Bronchial epithelial cell (primary cell): ENCODE measurements around the gene TFF2. TPM values are rescaled to one million over a fixed set of nuclear protein-coding genes. Genes with fewer than 3 reads are reported as not detected.

ENCODE experiments used
- DNase-seq: peaks from one replicate; pipeline ENCODE4 v3.0.0-alpha.2; 2010; ENCODE audit warnings: low read depth
- FAIRE-seq: peaks from 2 replicates; lab custom pipeline; 2011; peaks lifted over from hg19 to GRCh38; lab: Jason Lieb, UNC
- H3K27me3 ChIP-seq: 2 replicates; pipeline ENCODE4 v1.5.1; 2011; ENCODE audit warnings: low read length; ENCODE audit not compliant: control insufficient read depth, insufficient read depth
- H3K36me3 ChIP-seq: 2 replicates; pipeline ENCODE4 v1.5.1; 2011; ENCODE audit warnings: low read length; ENCODE audit not compliant: control insufficient read depth, insufficient read depth
- H3K4me3 ChIP-seq: 2 replicates; pipeline ENCODE4 v1.5.1; 2011; ENCODE audit warnings: mild to moderate bottlenecking, low read depth, low read length, control low read depth
- total RNA-seq: library from RNA; depleted of rRNA; stranded (reverse); fragments of >200 nt; gene quantifications from 2 replicates; pipeline ENCODE4 v1.2.1, GENCODE V29; 2014
- TF ChIP-seq, protein P1 (sequence below): IDR thresholded peaks from 2 replicates; pipeline ENCODE4 v1.5.1; 2011; ENCODE audit warnings: mild to moderate bottlenecking, moderate library complexity, low read length, control low read depth, inconsistent platforms; ENCODE audit not compliant: insufficient read depth, severe bottlenecking

Gene TFF2
- total RNA-seq, 1 donor from 2014 or later = not detected

DNA sequence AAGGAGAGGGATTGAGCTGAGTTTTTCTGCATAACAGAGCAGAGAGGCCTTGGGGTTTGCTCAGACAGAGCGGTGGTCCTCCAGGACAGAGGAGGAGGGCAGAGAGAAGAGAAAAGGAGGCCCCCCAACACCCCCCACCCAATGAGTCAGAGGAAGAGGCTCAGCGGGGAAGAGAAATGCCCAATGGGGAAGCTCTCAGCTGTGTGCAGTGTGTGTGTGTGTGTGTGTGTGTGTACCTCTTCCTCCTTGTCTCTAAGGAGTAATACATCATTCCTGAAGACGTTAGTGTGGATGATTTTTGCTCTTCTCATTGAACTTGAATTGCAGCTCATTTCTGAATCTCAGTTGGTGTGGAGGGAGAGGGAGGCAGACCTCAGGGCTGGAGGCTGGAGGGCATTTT is 36.4 kb upstream of the TFF2 start:
- FAIRE-seq (no peak), DNase-seq (no peak)
- TF ChIP-seq, protein P1, sequence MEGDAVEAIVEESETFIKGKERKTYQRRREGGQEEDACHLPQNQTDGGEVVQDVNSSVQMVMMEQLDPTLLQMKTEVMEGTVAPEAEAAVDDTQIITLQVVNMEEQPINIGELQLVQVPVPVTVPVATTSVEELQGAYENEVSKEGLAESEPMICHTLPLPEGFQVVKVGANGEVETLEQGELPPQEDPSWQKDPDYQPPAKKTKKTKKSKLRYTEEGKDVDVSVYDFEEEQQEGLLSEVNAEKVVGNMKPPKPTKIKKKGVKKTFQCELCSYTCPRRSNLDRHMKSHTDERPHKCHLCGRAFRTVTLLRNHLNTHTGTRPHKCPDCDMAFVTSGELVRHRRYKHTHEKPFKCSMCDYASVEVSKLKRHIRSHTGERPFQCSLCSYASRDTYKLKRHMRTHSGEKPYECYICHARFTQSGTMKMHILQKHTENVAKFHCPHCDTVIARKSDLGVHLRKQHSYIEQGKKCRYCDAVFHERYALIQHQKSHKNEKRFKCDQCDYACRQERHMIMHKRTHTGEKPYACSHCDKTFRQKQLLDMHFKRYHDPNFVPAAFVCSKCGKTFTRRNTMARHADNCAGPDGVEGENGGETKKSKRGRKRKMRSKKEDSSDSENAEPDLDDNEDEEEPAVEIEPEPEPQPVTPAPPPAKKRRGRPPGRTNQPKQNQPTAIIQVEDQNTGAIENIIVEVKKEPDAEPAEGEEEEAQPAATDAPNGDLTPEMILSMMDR = no peak
- no peak overlapping the region for H3K4me3 ChIP-seq
- H3K36me3 ChIP-seq = no peaks in the 10 kb centered on the region
- peaks cover 1% of the 10 kb centered on the region for H3K27me3 ChIP-seq

DNA sequence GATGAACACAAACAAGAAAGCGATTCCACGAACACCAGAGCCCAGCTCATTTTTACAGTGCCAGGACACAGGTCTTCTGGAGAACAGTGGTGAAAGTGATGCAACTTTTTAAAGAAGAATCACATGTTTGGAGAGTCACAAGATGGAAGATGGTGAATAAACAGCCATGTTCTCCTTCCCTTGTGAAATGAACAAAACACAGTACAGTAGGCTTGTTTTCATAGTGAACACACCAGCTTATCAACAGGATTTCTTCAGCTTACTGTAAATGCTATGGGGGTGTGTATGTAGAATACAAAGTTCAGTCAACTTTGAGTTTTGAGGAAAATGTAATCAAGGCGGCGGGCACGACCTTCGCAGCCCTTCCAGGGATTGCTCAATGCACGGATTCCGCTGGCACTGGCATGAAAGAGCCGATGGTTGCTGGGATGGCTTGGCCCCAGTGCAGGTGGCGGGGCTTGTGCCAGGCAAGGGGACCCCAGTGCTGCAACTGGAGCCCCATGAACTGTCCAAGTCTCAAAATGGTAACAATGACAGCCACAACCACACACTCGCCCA is 35.3 kb upstream of the TFF2 start:
- H3K27me3 ChIP-seq = no peaks in the 10 kb centered on the region
- DNase-seq (no peak), FAIRE-seq (no peak)
- H3K36me3 ChIP-seq = no peaks in the 10 kb centered on the region
- H3K4me3 ChIP-seq = no peak overlapping the region
- TF ChIP-seq, protein P1 = no peak

DNA sequence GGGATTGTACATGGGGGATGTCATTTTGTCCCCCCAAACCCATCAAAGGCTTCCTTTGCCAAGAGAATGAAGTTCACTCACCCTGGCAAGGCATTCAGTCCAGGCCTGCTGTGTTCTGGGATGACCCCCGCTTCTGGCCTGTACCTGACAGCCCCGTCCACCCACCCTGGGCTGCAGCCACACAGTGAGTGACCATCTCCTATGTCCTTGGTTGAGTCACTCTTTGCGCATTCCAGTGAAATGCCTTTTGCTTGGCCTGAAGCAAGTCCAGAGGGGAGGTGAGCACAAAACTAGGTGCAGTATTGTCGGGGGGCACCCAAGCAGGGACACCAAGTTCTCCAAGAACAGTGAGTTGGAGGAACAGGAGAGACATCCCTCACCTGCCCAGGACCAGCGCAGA is 34.8 kb upstream of the TFF2 start:
- Histone ChIP-seq H3K4me3 (no peak overlapping the region), H3K27me3 (no peaks in the 10 kb centered on the region), H3K36me3 (no peaks in the 10 kb centered on the region)
- TF ChIP-seq, protein P1 = no peak
- no peak for FAIRE-seq
- DNase-seq = no peak

DNA sequence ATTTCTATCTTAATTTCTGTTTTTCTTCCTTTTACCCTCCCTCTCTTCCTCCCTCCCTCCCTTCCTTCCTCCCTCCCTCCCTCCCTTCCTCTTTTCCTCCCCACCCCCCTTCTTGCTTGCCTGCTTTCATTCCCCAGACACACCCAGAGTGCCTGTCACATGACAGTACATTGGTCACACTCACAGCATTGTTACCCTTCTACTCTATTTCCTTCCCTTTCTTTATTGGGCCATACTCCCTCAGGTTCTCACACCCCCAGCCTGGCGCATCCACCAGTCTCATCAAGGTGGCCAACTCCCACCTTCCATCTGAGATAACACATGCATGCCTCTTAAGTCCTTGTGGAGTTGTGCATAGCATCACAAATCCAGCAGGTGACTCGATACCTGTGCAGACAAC is 34.2 kb upstream of the TFF2 start:
- DNase-seq = no peak
- Histone ChIP-seq H3K4me3 (no peak overlapping the region), H3K27me3 (no peaks in the 10 kb centered on the region), H3K36me3 (no peaks in the 10 kb centered on the region)
- TF ChIP-seq, protein P1 = no peak
- no peak for FAIRE-seq

DNA sequence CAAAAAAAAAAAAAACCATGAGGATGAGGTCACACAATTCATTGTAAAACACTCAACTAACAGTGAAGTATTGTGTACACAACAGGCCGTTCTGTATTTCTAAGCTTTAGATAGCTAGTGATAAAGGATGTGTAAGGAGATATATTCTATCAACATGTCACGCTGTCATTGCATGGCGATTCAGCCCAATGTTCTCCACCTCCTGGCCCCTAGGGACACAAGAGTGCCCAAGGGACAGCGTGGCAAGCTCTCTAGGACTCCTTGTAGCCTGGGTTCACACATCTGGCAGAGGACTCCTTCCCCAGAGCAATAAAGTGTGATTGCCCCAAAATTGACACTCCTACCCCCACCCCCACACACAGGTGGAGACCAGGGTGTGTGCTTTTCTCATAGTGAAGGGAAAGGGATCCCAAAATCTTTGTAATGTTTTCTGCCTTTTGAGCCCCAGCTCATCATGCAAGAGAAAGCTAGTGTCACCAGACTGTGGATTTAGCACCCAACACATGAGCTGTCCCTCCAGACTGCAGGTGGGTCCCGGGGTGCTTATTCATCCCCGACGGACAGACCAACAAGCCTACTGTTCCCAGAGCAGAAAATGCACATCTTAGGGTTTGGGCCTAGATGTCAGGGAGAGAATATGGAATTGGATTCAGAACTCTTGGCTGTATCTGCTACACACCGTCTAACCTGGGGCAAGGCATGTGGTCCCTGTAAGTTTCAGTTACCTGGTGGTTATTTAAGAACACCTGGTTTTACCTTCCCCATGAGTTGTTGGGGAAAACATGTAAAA is 33.6 kb upstream of the TFF2 start:
- H3K4me3 ChIP-seq = no peak overlapping the region
- H3K27me3 ChIP-seq = no peaks in the 10 kb centered on the region
- TF ChIP-seq, protein P1 = no peak
- FAIRE-seq (no peak), DNase-seq (no peak)
- H3K36me3 ChIP-seq = no peaks in the 10 kb centered on the region
